ENCODE data around the gene UBR3.

UBR3 gene

DNA sequence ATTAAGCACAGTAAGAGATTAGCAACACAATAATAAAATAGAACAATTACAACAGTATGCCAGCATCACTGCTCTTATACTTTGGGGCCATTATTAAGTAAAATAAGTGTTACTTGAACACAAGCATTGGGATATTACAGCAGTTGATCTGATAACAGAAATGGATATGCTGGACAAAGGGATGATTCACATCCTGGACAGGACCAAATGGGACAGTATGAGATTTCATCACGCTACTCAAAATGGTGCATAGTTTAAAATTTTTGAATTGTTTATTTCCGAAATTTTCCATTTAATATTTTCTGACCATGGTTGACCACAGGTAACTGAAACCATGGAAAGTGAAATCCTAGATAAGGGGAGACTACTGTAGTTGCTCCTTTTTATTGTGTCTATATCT is 138.2 kb downstream of the UBR3 start:
- no peak for DNase-seq (ENCODE audit: low spot score)
- TF ChIP-seq, protein P1, sequence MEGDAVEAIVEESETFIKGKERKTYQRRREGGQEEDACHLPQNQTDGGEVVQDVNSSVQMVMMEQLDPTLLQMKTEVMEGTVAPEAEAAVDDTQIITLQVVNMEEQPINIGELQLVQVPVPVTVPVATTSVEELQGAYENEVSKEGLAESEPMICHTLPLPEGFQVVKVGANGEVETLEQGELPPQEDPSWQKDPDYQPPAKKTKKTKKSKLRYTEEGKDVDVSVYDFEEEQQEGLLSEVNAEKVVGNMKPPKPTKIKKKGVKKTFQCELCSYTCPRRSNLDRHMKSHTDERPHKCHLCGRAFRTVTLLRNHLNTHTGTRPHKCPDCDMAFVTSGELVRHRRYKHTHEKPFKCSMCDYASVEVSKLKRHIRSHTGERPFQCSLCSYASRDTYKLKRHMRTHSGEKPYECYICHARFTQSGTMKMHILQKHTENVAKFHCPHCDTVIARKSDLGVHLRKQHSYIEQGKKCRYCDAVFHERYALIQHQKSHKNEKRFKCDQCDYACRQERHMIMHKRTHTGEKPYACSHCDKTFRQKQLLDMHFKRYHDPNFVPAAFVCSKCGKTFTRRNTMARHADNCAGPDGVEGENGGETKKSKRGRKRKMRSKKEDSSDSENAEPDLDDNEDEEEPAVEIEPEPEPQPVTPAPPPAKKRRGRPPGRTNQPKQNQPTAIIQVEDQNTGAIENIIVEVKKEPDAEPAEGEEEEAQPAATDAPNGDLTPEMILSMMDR (IDR thresholded peaks at IDR 0.05; ENCODE audit: extremely low read depth, insufficient read depth, missing control alignments), result no peak
- in situ Hi-C loops (cut with MboI; ENCODE audit: low pct_unique_long_range_greater_than_20kb, low sequenced_read_pairs, unreplicated experiment), result no loop called here

GRCh38 chr2:169966454-169966853 is 139.2 kb downstream of the UBR3 start:
- in situ Hi-C loops (cut with MboI; ENCODE audit: low pct_unique_long_range_greater_than_20kb, low sequenced_read_pairs, unreplicated experiment), result no loop called here
- TF ChIP-seq, protein P1 (IDR thresholded peaks at IDR 0.05; ENCODE audit: extremely low read depth, insufficient read depth, missing control alignments), result no peak
- DNase-seq (ENCODE audit: low spot score), result no peak

DNA sequence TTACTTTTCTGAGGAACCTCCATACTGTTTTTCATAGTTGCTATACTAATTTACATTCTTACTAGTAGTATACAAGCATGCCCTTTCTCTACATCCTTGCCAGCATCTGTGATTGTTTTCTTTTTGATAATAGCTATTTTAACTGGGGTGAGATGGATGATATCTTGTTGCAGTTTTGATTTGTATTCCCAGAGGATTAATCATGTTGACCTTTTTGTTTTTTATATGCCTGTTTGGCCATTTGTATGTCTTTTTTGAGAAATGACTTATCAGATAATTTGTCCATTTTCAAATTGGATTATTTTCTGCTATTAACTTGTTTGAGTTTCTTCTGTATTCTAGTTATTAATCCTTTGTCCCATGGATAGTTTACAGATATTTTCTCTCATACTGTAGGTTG is 141.5 kb downstream of the UBR3 start:
- no peak for DNase-seq (ENCODE audit: low spot score)
- TF ChIP-seq, protein P1 (IDR thresholded peaks at IDR 0.05; ENCODE audit: extremely low read depth, insufficient read depth, missing control alignments), result no peak
- in situ Hi-C loops (cut with MboI; ENCODE audit: low pct_unique_long_range_greater_than_20kb, low sequenced_read_pairs, unreplicated experiment), result no loop called here

DNA sequence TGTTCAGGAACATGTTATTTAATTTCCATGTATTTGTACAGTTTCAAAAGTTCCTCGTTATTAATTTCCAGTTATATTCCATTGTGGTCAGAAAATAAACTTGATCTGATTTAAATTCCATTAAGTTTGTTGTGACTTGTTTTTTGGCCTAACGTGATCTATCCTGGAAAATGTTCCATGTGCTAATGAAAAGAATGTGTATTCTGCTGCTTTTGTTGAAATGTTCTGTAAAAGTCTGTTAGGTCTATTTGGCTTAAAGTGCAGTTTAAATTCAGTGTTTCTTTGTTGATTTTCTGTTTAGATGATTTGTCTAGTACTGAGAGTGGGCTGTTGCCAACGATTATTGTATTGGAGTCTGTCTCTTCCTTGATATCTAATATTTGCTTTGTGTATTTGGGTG is 148.0 kb downstream of the UBR3 start:
- TF ChIP-seq, protein P1 (IDR thresholded peaks at IDR 0.05; ENCODE audit: extremely low read depth, insufficient read depth, missing control alignments), result no peak
- in situ Hi-C loops (cut with MboI; ENCODE audit: low pct_unique_long_range_greater_than_20kb, low sequenced_read_pairs, unreplicated experiment), result no loop called here
- DNase-seq (ENCODE audit: low spot score), result no peak

DNA sequence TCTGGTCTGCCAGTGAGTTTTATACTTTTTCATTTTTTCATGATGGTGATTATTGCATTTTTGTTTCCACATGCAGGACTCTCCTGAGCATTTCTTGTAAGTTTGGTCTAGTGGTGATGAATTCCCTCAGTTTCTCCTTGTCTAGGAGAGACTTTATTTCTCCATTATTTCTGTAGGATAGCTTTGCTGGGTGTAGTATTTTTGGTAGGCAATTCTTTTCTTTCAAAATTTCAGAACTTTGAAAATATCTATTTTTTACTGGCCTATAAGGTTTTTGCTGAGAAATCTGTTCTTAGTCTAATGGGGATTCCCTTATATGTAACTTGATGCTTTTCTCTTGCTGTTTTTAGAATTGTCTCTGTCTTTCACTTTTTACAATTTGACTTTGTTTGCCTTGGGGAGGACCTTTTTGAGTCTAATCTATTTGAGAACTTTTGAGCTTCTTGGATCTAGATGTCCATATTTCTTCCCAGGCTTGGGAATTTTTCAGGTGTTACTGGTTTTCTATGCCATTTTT is 149.1 kb downstream of the UBR3 start:
- no peak for DNase-seq (ENCODE audit: low spot score)
- in situ Hi-C loops (cut with MboI; ENCODE audit: low pct_unique_long_range_greater_than_20kb, low sequenced_read_pairs, unreplicated experiment), result no loop called here
- TF ChIP-seq, protein P1 (IDR thresholded peaks at IDR 0.05; ENCODE audit: extremely low read depth, insufficient read depth, missing control alignments), result no peak

- no peak for DNase-seq (ENCODE audit: low spot score)
- TF ChIP-seq, protein P1 (IDR thresholded peaks at IDR 0.05; ENCODE audit: extremely low read depth, insufficient read depth, missing control alignments), result no peak
- in situ Hi-C loops (cut with MboI; ENCODE audit: low pct_unique_long_range_greater_than_20kb, low sequenced_read_pairs, unreplicated experiment), result no loop called here
These were observed 150.3 kb downstream of the UBR3 start for GRCh38 chr2:169977530-169977929.
